ENCODE results near the gene PLCL1.

GRCh38 chr2:197952540-197953202, 148.3 kb downstream of the PLCL1 start:
- TF ChIP-seq MYC (IDR thresholded peaks at IDR 0.05; ENCODE audit: low read depth, low read length) (no peak), CTCF (IDR thresholded peaks at IDR 0.05; ENCODE audit: low read depth, low read length) (no peak)
- TF ChIP-seq, protein P1, sequence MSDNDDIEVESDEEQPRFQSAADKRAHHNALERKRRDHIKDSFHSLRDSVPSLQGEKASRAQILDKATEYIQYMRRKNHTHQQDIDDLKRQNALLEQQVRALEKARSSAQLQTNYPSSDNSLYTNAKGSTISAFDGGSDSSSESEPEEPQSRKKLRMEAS (IDR thresholded peaks at IDR 0.05; ENCODE audit: low read depth, low read length), result no peak
